Suprapubic skin (tissue), 3 donors: Measurements from ENCODE around the gene CLDN1.

Experiments used
- CTCF ChIP-seq, 2 donors: fragments of 200-600 bp in 1 of 2; fragments of 450-650 bp in 1 of 2; sonication (generic) in 1 of 2; IDR thresholded peaks; one replicate each; pipeline ENCODE4 v1.5.1; 2016 to 2019; ENCODE audit warnings: antibody characterized with exemption in 2 of 2, mild to moderate bottlenecking in 1 of 2, moderate library complexity in 1 of 2
- POLR2A ChIP-seq, 2 donors: fragments of 450-650 bp; IDR thresholded peaks; one replicate each; pipeline ENCODE4 v1.6.1; 2017; ENCODE audit warnings: antibody characterized with exemption in 2 of 2, mild to moderate bottlenecking in 2 of 2, moderate library complexity in 2 of 2

GRCh38 chr3:190307164-190307545 is 15.1 kb downstream of the CLDN1 start:
- TF ChIP-seq CTCF (IDR thresholded peaks at IDR 0.05) (no peak), POLR2A (IDR thresholded peaks at IDR 0.05) (no peak)
